Measurements from ENCODE around the gene SHPK. TPM values are rescaled to one million over a fixed set of nuclear protein-coding genes. Genes with fewer than 3 reads are reported as not detected.

SHPK gene
- total and polyA plus RNA-seq, 2 donors: 4.4 to 6.8 TPM

DNA sequence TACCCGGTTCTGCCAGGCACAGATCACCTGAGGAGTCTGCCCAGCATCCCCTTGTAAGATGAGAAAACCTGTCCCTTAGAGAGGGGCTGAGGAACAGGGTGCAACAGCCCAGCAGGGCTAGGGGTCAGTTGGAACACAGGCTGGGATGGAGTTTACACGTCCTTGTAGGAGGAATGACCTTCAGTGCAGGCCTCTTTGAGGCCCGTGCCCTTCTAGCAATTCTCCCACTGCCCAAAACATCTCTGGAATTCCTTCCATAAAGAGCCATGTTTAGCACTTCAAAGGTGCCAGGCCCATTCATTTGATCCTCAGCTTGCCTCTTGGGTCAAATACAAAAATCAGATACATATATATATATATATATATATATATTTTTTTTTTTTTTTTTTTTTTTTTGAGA is 5.0 kb upstream of the SHPK start:
- Histone ChIP-seq H3K4me1 (ENCODE audit: control insufficient read depth in 2 of 2, insufficient read depth in 2 of 2, low read length in 2 of 2) (peaks cover 0 to 6% of the 10 kb centered on the region in 2 donors), H3K4me3 (ENCODE audit: low read length in 2 of 2) (no peak overlapping the region), H3K27me3 (ENCODE audit: control insufficient read depth in 2 of 2, insufficient read depth in 1 of 2, low read length in 1 of 2) (no peaks in the 10 kb centered on the region), H3K27ac (ENCODE audit: low read depth in 1 of 2, low read length in 1 of 2) (no peak overlapping the region), H3K36me3 (ENCODE audit: control insufficient read depth in 2 of 2, insufficient read depth in 2 of 2, low read length in 1 of 2) (peaks cover 0 to 9% of the 10 kb centered on the region in 2 donors), H3K9me3 (ENCODE audit: control insufficient read depth in 2 of 2, insufficient read depth in 1 of 2, low read length in 1 of 2) (no peaks in the 10 kb centered on the region)
- 81% methylated on average over 3 of the region's 3 CpGs for WGBS
- DNase-seq (ENCODE audit: low read depth in 6 of 9, low spot score in 9 of 9): no peak

- Histone ChIP-seq H3K36me3 (ENCODE audit: control insufficient read depth in 2 of 2, insufficient read depth in 2 of 2, low read length in 1 of 2) (peaks cover 0 to 9% of the 10 kb centered on the region in 2 donors), H3K4me1 (ENCODE audit: control insufficient read depth in 2 of 2, insufficient read depth in 2 of 2, low read length in 2 of 2) (peaks cover 0 to 8% of the 10 kb centered on the region in 2 donors), H3K9me3 (ENCODE audit: control insufficient read depth in 2 of 2, insufficient read depth in 1 of 2, low read length in 1 of 2) (no peaks in the 10 kb centered on the region), H3K27me3 (ENCODE audit: control insufficient read depth in 2 of 2, insufficient read depth in 1 of 2, low read length in 1 of 2) (no peaks in the 10 kb centered on the region), H3K4me3 (ENCODE audit: low read length in 2 of 2) (no peak overlapping the region), H3K27ac (ENCODE audit: low read depth in 1 of 2, low read length in 1 of 2) (no peak overlapping the region)
- WGBS: 23% methylated on average over 7 of the region's 7 CpGs
- peak in 1 of 9 donors; percentile 24 for DNase-seq (ENCODE audit: low read depth in 6 of 9, low spot score in 9 of 9)
Measured at GRCh38 chr17:3639981-3640596, 4.0 kb upstream of the SHPK start.

DNA sequence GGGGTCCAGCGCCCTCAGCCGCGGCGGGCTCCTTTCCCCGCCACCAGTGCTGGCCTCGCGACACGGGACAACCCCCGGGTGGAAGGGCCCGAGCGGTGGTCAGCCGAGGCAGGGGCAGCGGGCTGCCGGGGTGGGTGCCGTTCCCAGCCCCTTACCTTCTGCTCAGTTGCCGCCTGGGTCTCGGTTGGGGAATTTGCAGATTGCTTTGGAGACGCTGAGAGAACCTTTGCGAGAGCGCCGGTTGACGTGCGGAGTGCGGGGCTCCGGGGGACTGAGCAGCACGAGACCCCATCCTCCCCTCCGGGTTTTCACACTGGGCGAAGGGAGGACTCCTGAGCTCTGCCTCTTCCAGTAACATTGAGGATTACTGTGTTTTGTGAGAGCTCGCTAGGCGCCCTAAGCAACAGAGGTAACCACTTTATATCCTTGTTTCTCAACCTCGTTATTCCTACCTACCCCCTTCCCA is 891 bp upstream of the SHPK start:
- H3K4me1 ChIP-seq (ENCODE audit: control insufficient read depth in 2 of 2, insufficient read depth in 2 of 2, low read length in 2 of 2): peaks cover 0 to 8% of the 10 kb centered on the region in 2 donors
- H3K36me3 ChIP-seq (ENCODE audit: control insufficient read depth in 2 of 2, insufficient read depth in 2 of 2, low read length in 1 of 2): peaks cover 0 to 12% of the 10 kb centered on the region in 2 donors
- WGBS: 3% methylated on average over 31 of the region's 31 CpGs
- no peaks in the 10 kb centered on the region for H3K27me3 ChIP-seq (ENCODE audit: control insufficient read depth in 2 of 2, insufficient read depth in 1 of 2, low read length in 1 of 2)
- DNase-seq (ENCODE audit: low read depth in 6 of 9, low spot score in 9 of 9): peak in 2 of 9 donors; percentile 7 to 20
- no peaks in the 10 kb centered on the region for H3K9me3 ChIP-seq (ENCODE audit: control insufficient read depth in 2 of 2, insufficient read depth in 1 of 2, low read length in 1 of 2)
- no peak overlapping the region for H3K27ac ChIP-seq (ENCODE audit: low read depth in 1 of 2, low read length in 1 of 2)
- peak overlapping the region; percentile 78 to 94 for H3K4me3 ChIP-seq (ENCODE audit: low read length in 2 of 2)

DNA sequence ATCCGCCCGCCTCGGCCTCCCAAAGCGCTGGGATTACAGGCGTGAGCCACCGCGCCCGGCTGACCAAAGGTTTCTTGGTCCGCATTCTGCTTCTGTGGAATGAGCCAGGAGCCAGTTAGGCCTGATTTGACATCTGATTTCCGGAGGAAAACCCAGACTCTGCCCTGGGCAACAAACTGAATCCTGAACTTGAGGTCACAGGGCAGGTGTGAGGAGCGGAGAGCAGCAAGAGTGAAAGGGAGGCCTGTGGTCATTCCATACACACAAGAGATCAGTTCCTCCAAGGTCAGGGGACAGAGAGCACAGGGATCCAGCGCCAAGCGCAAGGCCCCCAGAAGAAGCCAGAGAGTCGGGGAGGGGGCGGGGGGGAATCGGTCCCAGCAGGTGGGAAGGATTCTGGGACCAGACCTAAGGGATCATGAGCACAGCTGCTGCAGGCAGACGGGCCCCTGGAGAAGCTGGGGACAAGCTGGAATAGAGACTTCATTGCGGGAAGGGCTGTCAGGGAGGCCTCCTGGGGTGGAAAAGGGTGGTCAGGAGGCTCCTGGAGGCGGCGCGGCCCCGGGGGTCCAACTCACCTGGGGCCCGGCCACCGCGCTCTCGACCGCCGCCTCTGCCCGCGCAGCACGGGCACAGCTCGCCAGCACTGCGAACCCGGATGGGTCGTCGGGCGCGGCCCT is 436 bp downstream of the SHPK start:
- Histone ChIP-seq H3K9me3 (ENCODE audit: control insufficient read depth in 2 of 2, insufficient read depth in 1 of 2, low read length in 1 of 2) (no peaks in the 10 kb centered on the region), H3K27ac (ENCODE audit: low read depth in 1 of 2, low read length in 1 of 2) (no peak overlapping the region), H3K27me3 (ENCODE audit: control insufficient read depth in 2 of 2, insufficient read depth in 1 of 2, low read length in 1 of 2) (no peaks in the 10 kb centered on the region), H3K4me3 (ENCODE audit: low read length in 2 of 2) (peak overlapping the region; percentile 78 to 94), H3K4me1 (ENCODE audit: control insufficient read depth in 2 of 2, insufficient read depth in 2 of 2, low read length in 2 of 2) (peaks cover 0 to 8% of the 10 kb centered on the region in 2 donors), H3K36me3 (ENCODE audit: control insufficient read depth in 2 of 2, insufficient read depth in 2 of 2, low read length in 1 of 2) (peaks cover 0 to 9% of the 10 kb centered on the region in 2 donors)
- no peak for DNase-seq (ENCODE audit: low read depth in 6 of 9, low spot score in 9 of 9)
- WGBS: 23% methylated on average over 38 of the region's 38 CpGs

DNA sequence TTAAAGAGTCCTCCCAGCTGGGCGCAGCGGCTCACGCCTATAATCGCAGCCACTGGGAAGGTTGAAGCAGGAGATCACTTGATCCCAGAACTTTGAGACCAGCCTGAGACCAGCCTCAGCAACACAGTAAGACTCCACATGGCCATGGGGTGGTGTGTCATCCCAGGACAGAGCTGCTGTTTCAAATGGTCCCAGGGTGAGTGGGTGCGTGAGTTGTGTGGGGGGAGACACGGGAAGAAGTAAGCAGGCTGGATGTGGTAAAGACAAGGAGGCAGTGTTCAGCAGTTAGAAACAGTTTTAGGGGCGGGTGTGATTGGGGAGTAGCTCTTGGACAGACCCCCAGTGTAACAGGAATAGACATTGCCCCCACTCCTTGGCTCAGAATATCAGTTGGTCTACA is 3.8 kb downstream of the SHPK start:
- Histone ChIP-seq H3K4me3 (ENCODE audit: low read length in 2 of 2) (no peak overlapping the region), H3K36me3 (ENCODE audit: control insufficient read depth in 2 of 2, insufficient read depth in 2 of 2, low read length in 1 of 2) (peaks cover 9 to 19% of the 10 kb centered on the region in 2 donors), H3K9me3 (ENCODE audit: control insufficient read depth in 2 of 2, insufficient read depth in 1 of 2, low read length in 1 of 2) (no peaks in the 10 kb centered on the region), H3K4me1 (ENCODE audit: control insufficient read depth in 2 of 2, insufficient read depth in 2 of 2, low read length in 2 of 2) (peaks cover 0 to 8% of the 10 kb centered on the region in 2 donors), H3K27me3 (ENCODE audit: control insufficient read depth in 2 of 2, insufficient read depth in 1 of 2, low read length in 1 of 2) (no peaks in the 10 kb centered on the region), H3K27ac (ENCODE audit: low read depth in 1 of 2, low read length in 1 of 2) (no peak overlapping the region)
- 99% methylated on average over 7 of the region's 7 CpGs for WGBS
- no peak for DNase-seq (ENCODE audit: low read depth in 6 of 9, low spot score in 9 of 9)

- peaks cover 0 to 5% of the 10 kb centered on the region in 2 donors for H3K4me1 ChIP-seq (ENCODE audit: control insufficient read depth in 2 of 2, insufficient read depth in 2 of 2, low read length in 2 of 2)
- WGBS: 94% methylated on average over 10 of the region's 10 CpGs
- no peak overlapping the region for H3K27ac ChIP-seq (ENCODE audit: low read depth in 1 of 2, low read length in 1 of 2)
- no peaks in the 10 kb centered on the region for H3K27me3 ChIP-seq (ENCODE audit: control insufficient read depth in 2 of 2, insufficient read depth in 1 of 2, low read length in 1 of 2)
- no peak for DNase-seq (ENCODE audit: low read depth in 6 of 9, low spot score in 9 of 9)
- no peak overlapping the region for H3K4me3 ChIP-seq (ENCODE audit: low read length in 2 of 2)
- peaks cover 13 to 24% of the 10 kb centered on the region in 2 donors for H3K36me3 ChIP-seq (ENCODE audit: control insufficient read depth in 2 of 2, insufficient read depth in 2 of 2, low read length in 1 of 2)
- no peaks in the 10 kb centered on the region for H3K9me3 ChIP-seq (ENCODE audit: control insufficient read depth in 2 of 2, insufficient read depth in 1 of 2, low read length in 1 of 2)
Measured at GRCh38 chr17:3630781-3631180, 5.3 kb downstream of the SHPK start.

- peaks cover 27 to 38% of the 10 kb centered on the region in 2 donors for H3K36me3 ChIP-seq (ENCODE audit: control insufficient read depth in 2 of 2, insufficient read depth in 2 of 2, low read length in 1 of 2)
Measured at GRCh38 chr17:3627769-3628167, 8.3 kb downstream of the SHPK start.

DNA sequence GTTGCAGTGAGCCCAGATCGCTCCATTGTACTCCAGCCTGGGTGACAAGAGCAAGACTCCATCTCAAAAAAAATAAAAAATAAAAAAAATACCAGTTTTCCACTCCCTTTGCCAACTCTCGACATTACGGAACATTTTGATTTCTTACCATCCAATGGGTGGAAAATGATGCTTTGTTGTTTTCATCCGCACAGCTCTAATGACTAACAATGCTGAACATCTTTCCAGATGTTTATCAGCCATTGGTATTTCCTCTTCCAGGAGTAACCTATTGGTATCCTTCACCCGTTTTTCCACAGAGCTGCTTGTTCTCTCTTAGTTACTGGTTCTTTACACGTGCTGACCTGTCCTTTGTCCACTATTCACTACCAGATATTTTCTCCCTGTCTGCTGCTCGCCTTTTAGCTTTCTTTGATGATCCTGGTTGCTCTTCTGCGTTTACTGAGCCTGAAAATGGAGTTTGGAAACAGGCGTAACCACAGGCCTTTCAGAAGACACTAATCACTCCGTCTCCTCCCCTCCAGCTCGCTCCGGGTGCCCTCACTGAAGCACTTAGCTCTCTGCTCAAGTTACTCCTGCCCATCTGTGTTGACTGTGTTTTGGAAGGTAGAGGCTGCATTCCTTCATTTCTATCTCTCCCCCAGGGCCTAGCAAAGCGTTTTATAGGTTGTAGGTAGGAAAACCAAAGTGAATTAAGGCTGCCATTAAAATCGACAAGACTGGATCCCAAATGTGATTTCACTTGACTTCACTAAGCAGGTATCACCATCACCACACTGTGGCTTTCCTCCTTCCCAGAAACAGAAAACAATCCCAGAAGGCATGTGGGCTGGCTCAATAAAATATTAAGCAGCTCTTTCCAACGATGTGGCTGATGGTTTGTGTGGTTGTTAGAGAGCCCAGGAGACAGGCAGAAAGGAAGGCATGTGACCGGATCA is 8.9 kb downstream of the SHPK start:
- no peak overlapping the region for H3K4me3 ChIP-seq (ENCODE audit: low read length in 2 of 2)
- peaks cover 29 to 36% of the 10 kb centered on the region in 2 donors for H3K36me3 ChIP-seq (ENCODE audit: control insufficient read depth in 2 of 2, insufficient read depth in 2 of 2, low read length in 1 of 2)
- DNase-seq (ENCODE audit: low read depth in 6 of 9, low spot score in 9 of 9): no peak
- no peak overlapping the region for H3K27ac ChIP-seq (ENCODE audit: low read depth in 1 of 2, low read length in 1 of 2)
- no peaks in the 10 kb centered on the region for H3K9me3 ChIP-seq (ENCODE audit: control insufficient read depth in 2 of 2, insufficient read depth in 1 of 2, low read length in 1 of 2)
- no peaks in the 10 kb centered on the region for H3K4me1 ChIP-seq (ENCODE audit: control insufficient read depth in 2 of 2, insufficient read depth in 2 of 2, low read length in 2 of 2)
- no peaks in the 10 kb centered on the region for H3K27me3 ChIP-seq (ENCODE audit: control insufficient read depth in 2 of 2, insufficient read depth in 1 of 2, low read length in 1 of 2)
- 92% methylated on average over 16 of the region's 16 CpGs for WGBS

More at GRCh38 chr17:3627769-3628167, 8.3 kb downstream of the SHPK start:
- H3K9me3 ChIP-seq (ENCODE audit: control insufficient read depth in 2 of 2, insufficient read depth in 1 of 2, low read length in 1 of 2): no peaks in the 10 kb centered on the region
- no peak overlapping the region for H3K4me3 ChIP-seq (ENCODE audit: low read length in 2 of 2)
- H3K27ac ChIP-seq (ENCODE audit: low read depth in 1 of 2, low read length in 1 of 2): no peak overlapping the region
- no peaks in the 10 kb centered on the region for H3K4me1 ChIP-seq (ENCODE audit: control insufficient read depth in 2 of 2, insufficient read depth in 2 of 2, low read length in 2 of 2)
- DNase-seq (ENCODE audit: low read depth in 6 of 9, low spot score in 9 of 9): no peak
- WGBS: 97% methylated on average over 11 of the region's 11 CpGs
- no peaks in the 10 kb centered on the region for H3K27me3 ChIP-seq (ENCODE audit: control insufficient read depth in 2 of 2, insufficient read depth in 1 of 2, low read length in 1 of 2)
